Fibroblast of villous mesenchyme (primary cell): ENCODE data around the gene LRRC23. TPM values are rescaled to one million over a fixed set of nuclear protein-coding genes. Genes with fewer than 3 reads are reported as not detected.

Source experiments
- DNase-seq: peaks from one replicate; pipeline ENCODE4 v3.0.0-alpha.2; 2010; ENCODE audit warnings: low read depth
- H3K4me3 ChIP-seq: 2 replicates; pipeline ENCODE4 v1.5.1; 2011; ENCODE audit warnings: low read depth, mild to moderate bottlenecking, low read length
- total RNA-seq: library from RNA; depleted of rRNA; stranded (reverse); fragments of >200 nt; gene quantifications from 2 replicates; pipeline ENCODE4 v1.2.3, GENCODE V29; 2012
- TF ChIP-seq, protein P1 (sequence below): IDR thresholded peaks from 2 replicates; pipeline ENCODE4 v1.5.1; 2012; ENCODE audit warnings: low read depth, mild to moderate bottlenecking, low read length; ENCODE audit not compliant: insufficient read depth

LRRC23 gene
- total RNA-seq, 1 donor: 4.7 TPM

DNA sequence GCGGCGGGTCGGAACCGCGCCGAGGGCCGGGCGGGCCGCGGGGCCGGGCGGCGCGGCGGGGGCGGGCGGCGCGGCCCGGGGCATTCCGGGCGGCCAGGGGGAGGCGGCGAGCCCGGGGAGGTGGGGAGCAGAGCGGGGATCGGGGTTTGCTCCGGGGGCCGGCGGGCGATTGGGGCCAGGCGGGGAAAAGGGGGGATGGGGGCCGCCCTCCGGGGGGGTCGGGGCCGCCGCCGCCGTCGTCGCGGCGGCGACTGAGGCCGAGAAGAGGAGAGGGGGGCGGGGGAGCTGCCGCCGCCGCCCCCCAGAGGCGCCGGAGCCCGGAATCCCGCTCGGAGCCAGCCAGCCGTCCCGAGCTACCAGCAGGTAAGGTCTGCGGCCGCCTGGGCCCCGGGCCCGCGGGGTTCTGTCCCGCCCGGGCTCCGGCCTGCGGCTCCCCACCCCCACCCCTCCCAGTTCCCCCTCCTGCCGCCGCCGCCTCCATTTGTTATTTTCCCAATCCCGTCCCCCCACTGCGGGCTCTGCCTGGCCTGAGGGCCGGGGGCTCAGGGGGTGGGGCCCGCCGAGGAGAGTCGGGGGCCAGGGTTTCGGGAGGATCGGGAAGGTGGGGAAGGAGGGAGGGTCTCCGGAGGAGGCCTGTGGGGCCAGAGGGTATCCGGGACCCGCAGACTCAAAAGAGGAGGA, 23.5 kb downstream of the LRRC23 start:
- TF ChIP-seq, protein P1, sequence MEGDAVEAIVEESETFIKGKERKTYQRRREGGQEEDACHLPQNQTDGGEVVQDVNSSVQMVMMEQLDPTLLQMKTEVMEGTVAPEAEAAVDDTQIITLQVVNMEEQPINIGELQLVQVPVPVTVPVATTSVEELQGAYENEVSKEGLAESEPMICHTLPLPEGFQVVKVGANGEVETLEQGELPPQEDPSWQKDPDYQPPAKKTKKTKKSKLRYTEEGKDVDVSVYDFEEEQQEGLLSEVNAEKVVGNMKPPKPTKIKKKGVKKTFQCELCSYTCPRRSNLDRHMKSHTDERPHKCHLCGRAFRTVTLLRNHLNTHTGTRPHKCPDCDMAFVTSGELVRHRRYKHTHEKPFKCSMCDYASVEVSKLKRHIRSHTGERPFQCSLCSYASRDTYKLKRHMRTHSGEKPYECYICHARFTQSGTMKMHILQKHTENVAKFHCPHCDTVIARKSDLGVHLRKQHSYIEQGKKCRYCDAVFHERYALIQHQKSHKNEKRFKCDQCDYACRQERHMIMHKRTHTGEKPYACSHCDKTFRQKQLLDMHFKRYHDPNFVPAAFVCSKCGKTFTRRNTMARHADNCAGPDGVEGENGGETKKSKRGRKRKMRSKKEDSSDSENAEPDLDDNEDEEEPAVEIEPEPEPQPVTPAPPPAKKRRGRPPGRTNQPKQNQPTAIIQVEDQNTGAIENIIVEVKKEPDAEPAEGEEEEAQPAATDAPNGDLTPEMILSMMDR: no peak
- H3K4me3 ChIP-seq: peak overlapping the region; percentile 94
- DNase-seq: no peak

DNA sequence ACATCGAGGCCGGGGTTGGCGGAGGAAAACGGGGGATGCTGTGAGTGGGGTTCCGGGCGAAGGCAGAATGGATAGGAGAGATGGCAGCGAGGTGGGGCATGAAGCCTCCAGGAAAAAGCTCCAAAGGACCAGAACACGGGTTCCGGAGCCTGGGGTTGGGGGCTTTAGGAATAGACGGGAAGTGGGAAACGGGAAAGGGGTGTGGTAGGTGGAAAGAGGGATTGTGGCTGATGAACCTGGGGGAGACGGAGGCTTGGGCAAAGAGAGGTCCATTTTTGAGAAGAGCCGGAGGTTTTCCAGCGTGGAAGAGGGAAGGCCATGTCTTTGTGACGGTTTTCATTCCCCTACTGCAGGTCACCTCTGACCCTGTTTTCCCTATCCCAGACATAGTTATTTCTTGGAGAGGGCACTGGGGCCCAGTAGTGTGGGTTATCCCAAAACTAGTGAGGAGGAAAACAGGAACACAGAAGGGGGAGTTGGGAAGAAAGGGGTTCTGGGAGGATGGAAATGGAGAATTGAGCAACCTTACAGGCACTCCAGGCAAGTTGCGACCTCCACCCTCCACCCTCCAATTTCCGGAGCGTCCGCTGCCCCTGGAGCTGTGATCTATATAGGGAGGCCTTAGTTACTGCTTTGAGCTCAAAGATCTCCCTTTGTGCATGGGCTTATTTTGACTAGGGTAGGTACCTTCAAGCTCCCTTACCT, 24.2 kb downstream of the LRRC23 start:
- TF ChIP-seq, protein P1: no peak
- H3K4me3 ChIP-seq: peak overlapping the region; percentile 94
- DNase-seq: no peak

DNA sequence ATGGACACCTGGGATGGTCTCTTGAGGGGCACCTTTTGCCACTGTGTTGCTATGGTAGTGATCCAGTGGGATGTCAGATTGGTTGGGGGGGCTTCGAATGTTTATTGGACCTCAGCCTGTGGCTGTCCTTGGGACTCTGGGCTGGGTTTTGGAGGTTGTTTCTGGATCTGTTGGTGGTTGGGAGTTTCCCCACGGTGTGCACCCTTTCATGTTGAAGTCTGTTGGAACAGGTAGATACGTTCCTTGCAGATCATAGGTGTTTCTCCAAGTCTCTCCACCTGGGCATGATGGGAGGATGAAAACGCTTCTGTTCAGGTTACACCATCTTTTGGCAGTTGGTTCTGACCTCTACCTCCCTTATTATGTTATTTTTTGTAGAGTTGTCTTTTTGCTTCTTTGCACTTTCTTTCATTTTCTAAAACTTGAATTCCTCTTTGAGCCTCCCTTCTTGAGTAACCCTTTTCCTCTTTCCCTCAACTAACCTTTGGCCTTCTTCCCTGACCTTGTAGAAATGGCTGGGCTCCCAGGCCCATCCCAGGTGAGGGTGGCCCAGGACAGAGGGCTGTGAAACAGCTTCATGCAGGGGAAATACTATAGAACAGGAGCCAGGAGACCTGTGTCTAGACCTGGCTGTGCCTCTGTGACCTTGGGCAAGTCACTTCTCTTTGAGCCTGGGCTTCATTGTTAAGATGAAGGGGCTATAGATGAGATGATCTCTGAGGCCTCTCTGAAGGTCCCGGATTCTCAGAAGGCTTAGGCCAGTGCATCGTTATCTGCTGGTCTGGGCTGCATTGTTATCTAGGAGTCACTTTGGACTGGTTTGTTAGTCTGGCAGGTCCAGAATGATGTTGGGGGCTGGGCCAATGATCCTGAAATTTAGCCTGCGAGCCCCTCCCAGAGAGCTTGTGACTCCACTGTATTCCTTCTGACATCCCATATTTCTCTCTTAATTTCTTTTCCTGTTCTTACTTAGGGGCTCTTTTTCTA, 25.1 kb downstream of the LRRC23 start:
- TF ChIP-seq, protein P1: no peak
- DNase-seq: no peak

DNA sequence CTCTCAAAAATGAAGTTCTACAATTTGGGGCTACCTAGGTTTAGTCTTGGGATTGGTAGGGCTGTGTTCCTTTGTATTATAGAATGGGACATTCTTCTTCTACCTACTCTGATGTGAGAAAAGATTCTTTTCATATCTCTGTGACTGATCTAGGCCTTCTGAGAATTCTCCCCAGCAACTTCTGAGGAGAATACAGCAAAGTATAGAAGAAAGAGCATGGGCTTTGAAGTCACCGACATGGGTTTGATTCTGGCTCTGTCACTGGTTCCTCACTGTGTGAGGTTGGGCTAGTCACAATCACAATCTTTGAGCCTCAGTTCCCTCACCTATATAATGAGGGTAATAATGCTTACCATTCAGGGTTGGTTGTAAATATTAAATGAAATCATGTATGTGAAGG, 28.1 kb downstream of the LRRC23 start:
- DNase-seq: no peak
- TF ChIP-seq, protein P1: no peak
- no peak overlapping the region for H3K4me3 ChIP-seq

More for the DNA sequence above, 25.1 kb downstream of the LRRC23 start:
- peak overlapping the region; percentile 94 for H3K4me3 ChIP-seq

DNA sequence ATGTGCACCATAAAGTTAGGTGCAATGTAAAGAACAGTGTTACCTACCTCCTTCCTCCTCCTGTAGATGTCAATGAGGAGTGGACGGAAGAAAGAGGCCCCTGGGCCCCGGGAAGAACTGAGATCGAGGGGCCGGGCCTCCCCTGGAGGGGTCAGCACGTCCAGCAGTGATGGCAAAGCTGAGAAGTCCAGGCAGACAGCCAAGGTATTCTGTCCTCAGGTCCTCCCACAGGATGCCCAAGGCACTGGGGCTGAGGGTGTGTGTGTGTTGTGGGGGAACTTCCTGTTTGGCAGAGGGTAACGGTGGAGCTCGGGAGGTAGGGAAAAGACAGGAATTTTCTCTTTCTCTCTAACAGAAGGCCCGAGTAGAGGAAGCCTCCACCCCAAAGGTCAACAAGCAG, 29.5 kb downstream of the LRRC23 start:
- TF ChIP-seq, protein P1: no peak
- peak; percentile 46 for DNase-seq

DNA sequence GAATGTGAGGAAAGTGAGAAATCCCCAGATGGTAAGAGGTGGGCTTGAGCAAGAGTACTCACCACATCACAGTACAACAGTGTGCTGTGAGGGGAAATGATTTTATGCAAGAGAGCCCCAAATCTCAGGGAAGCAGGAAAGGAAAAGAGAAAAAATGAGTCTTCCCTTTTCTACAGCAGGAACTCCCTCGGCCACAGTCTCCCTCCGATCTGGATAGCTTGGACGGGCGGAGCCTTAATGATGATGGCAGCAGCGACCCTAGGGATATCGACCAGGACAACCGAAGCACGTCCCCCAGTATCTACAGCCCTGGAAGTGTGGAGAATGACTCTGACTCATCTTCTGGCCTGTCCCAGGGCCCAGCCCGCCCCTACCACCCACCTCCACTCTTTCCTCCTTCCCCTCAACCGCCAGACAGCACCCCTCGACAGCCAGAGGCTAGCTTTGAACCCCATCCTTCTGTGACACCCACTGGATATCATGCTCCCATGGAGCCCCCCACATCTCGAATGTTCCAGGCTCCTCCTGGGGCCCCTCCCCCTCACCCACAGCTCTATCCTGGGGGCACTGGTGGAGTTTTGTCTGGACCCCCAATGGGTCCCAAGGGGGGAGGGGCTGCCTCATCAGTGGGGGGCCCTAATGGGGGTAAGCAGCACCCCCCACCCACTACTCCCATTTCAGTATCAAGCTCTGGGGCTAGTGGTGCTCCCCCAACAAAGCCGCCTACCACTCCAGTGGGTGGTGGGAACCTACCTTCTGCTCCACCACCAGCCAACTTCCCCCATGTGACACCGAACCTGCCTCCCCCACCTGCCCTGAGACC, 31.0 kb downstream of the LRRC23 start:
- no peak for DNase-seq
- no peak overlapping the region for H3K4me3 ChIP-seq
- TF ChIP-seq, protein P1: no peak

More for the DNA sequence above, 29.5 kb downstream of the LRRC23 start:
- H3K4me3 ChIP-seq: no peak overlapping the region
